HepG2 (cell line): ENCODE results near the gene CD81. TPM values are rescaled to one million over a fixed set of nuclear protein-coding genes. Genes with fewer than 3 reads are reported as not detected.
A peak's percentile ranks its signal among the peaks of the same experiment; 100 is the strongest.

ENCODE experiments used
- CBX1 ChIP-seq: IDR thresholded peaks from one replicate; pipeline ENCODE4 v1.6.1; 2016; ENCODE audit warnings: antibody characterized with exemption, low read depth
- CBX5 ChIP-seq: sonication (generic); formaldehyde crosslinking; IDR thresholded peaks from 2 replicates; pipeline ENCODE4 v1.4.0; 2020; ENCODE audit warnings: missing genetic modification reagents, borderline replicate concordance
- DZIP1 ChIP-seq: sonication (generic); formaldehyde crosslinking; IDR thresholded peaks from 2 replicates; pipeline ENCODE4 v1.5.0; 2020; ENCODE audit warnings: mild to moderate bottlenecking, missing genetic modification reagents
- EED ChIP-seq: sonication (generic); formaldehyde crosslinking; IDR thresholded peaks from 2 replicates; pipeline ENCODE4 v1.5.0; 2020; ENCODE audit warnings: mild to moderate bottlenecking, missing genetic modification reagents
- FOXO1 ChIP-seq: sonication (generic); formaldehyde crosslinking; IDR thresholded peaks from 2 replicates; pipeline ENCODE4 v1.4.0; 2020; ENCODE audit warnings: missing genetic modification reagents
- HINFP ChIP-seq: sonication (generic); formaldehyde crosslinking; IDR thresholded peaks from 2 replicates; pipeline ENCODE4 v1.4.0; 2020; ENCODE audit warnings: low read depth, mild to moderate bottlenecking, missing genetic modification reagents
- MBNL3 ChIP-seq: fragments of 250-450 bp; sonication (Bioruptor Pico); conservative IDR thresholded peaks from 2 replicates; pipeline ENCODE4 v1.8.0; 2022; ENCODE audit warnings: mild to moderate bottlenecking, inconsistent platforms
- MED8 ChIP-seq: sonication (generic); formaldehyde crosslinking; IDR thresholded peaks from 2 replicates; pipeline ENCODE4 v1.8.1; 2023; ENCODE audit warnings: mild to moderate bottlenecking, missing genetic modification reagents; ENCODE audit not compliant: insufficient replicate concordance
- MXI1 ChIP-seq: IDR thresholded peaks from 3 replicates; pipeline ENCODE4 v1.6.1; 2012; ENCODE audit warnings: low read depth, low read length, inconsistent platforms, borderline replicate concordance
- NRL ChIP-seq: sonication (generic); formaldehyde crosslinking; IDR thresholded peaks from 2 replicates; pipeline ENCODE4 v1.5.0; 2020; ENCODE audit warnings: missing genetic modification reagents, mild to moderate bottlenecking, moderate library complexity, borderline replicate concordance
- RFX5 ChIP-seq: IDR thresholded peaks from 2 replicates; pipeline ENCODE4 v1.6.1; 2011; ENCODE audit warnings: low read depth, low read length, improper control_type of control experiment
- SMAD1 ChIP-seq: sonication (generic); formaldehyde crosslinking; IDR thresholded peaks from 2 replicates; pipeline ENCODE4 v1.4.0; 2020; ENCODE audit warnings: missing genetic modification reagents, low read depth, mild to moderate bottlenecking, borderline replicate concordance
- SP140L ChIP-seq: sonication (generic); formaldehyde crosslinking; IDR thresholded peaks from 2 replicates; pipeline ENCODE4 v1.4.0; 2020; ENCODE audit warnings: missing genetic modification reagents, borderline replicate concordance
- TMF1 ChIP-seq: sonication (generic); formaldehyde crosslinking; IDR thresholded peaks from 2 replicates; pipeline ENCODE4 v1.8.1; 2022; ENCODE audit warnings: low read depth, missing genetic modification reagents
- YEATS4 ChIP-seq: sonication (generic); formaldehyde crosslinking; IDR thresholded peaks from 2 replicates; pipeline ENCODE4 v1.4.0; 2020; ENCODE audit warnings: missing genetic modification reagents, borderline replicate concordance
- YY1 ChIP-seq: IDR thresholded peaks from 2 replicates; pipeline ENCODE4 v1.6.1; 2011; ENCODE audit warnings: low read length, low read depth, moderate library complexity, mild to moderate bottlenecking; ENCODE audit not compliant: insufficient read depth, insufficient replicate concordance
- ZNF12 ChIP-seq: sonication (generic); formaldehyde crosslinking; IDR thresholded peaks from 2 replicates; pipeline ENCODE4 v1.5.0; 2020; ENCODE audit warnings: missing genetic modification reagents
- ZNF138 ChIP-seq: sonication (generic); formaldehyde crosslinking; IDR thresholded peaks from 2 replicates; pipeline ENCODE4 v1.5.0; 2020; ENCODE audit warnings: mild to moderate bottlenecking, low read depth, missing genetic modification reagents
- ZNF282 ChIP-seq: fragments of 450-650 bp; IDR thresholded peaks from 2 replicates; pipeline ENCODE4 v1.6.1; 2018; ENCODE audit not compliant: partially characterized antibody
- ZNF44 ChIP-seq: sonication (generic); formaldehyde crosslinking; IDR thresholded peaks from 2 replicates; pipeline ENCODE4 v1.5.1; 2020; ENCODE audit warnings: mild to moderate bottlenecking, missing genetic modification reagents
- ZNF720 ChIP-seq: sonication (generic); formaldehyde crosslinking; IDR thresholded peaks from 2 replicates; pipeline ENCODE4 v1.4.0; 2020; ENCODE audit warnings: missing genetic modification reagents
- ZNF737 ChIP-seq: sonication (generic); formaldehyde crosslinking; IDR thresholded peaks from 2 replicates; pipeline ENCODE4 v1.5.0; 2020; ENCODE audit warnings: missing genetic modification reagents, mild to moderate bottlenecking, borderline replicate concordance
- ZNF740 ChIP-seq: sonication (generic); formaldehyde crosslinking; IDR thresholded peaks from 2 replicates; pipeline ENCODE4 v1.4.0; 2020; ENCODE audit warnings: missing genetic modification reagents
- ZNF784 ChIP-seq: sonication (generic); formaldehyde crosslinking; IDR thresholded peaks from 2 replicates; pipeline ENCODE4 v1.5.1; 2020; ENCODE audit warnings: missing genetic modification reagents, mild to moderate bottlenecking, borderline replicate concordance
- polyA plus RNA-seq, 8 experiments: library from polyadenylated mRNA; depleted of rRNA in 3 of 8; stranded (reverse) in 7 of 8; unstranded in 1 of 8; fragments of >200 nt; fragmentation: Illumina TruSeq in 4 of 8; extraction: Trizol in 4 of 8; gene quantifications; 2 replicates each; pipeline versions ENCODE4 v1.2.1 to v1.2.3, GENCODE V29; 2011 to 2016; ENCODE audit warnings: low read depth in 4 of 8, missing spikeins in 1 of 8, mixed read lengths in 1 of 8; ENCODE audit not compliant: insufficient read depth in 1 of 8
- total RNA-seq, 5 experiments: library from RNA; depleted of rRNA; stranded (reverse); fragments of >200 nt; fragmentation: Illumina TruSeq; extraction: Trizol; gene quantifications; 2 replicates each; pipeline ENCODE4 v1.2.3, GENCODE V29; 2016; ENCODE audit warnings: low read depth in 1 of 5

Gene CD81
- total and polyA plus RNA-seq, 2 of the 13 experiments (the other 11 are each of a cell fraction or from before 2014, with no cell fraction given), result not detected

GRCh38 chr11:2400069-2400761 is 23.1 kb downstream of the CD81 start, which contains the start of gene TSSC4 (continued):
- TF ChIP-seq EED (CRISPR knock-in tag) (peak; percentile 96), MXI1 (peak; percentile 83), ZNF12 (CRISPR knock-in tag) (0 out of 2 replicates have a peak, but pooled peaks have one; percentile 19), SMAD1 (peak; percentile 86; the same call in 1 of the 2 replicates), DZIP1 (peak; percentile 93; the same call in 1 of the 2 replicates), ZNF784 (CRISPR knock-in tag) (peak; percentile 91), MED8 (CRISPR knock-in tag) (peak; percentile 66), TMF1 (CRISPR knock-in tag) (no peak), HINFP (CRISPR knock-in tag) (peak; percentile 97; the same call in 1 of the 2 replicates), ZNF737 (CRISPR knock-in tag) (no peak), FOXO1 (CRISPR knock-in tag) (peak; percentile 47; the same call in 1 of the 2 replicates), CBX5 (CRISPR knock-in tag) (peak; percentile 94; the same call in 1 of the 2 replicates), ZNF740 (0 out of 2 replicates have a peak, but pooled peaks have one; percentile 48), MBNL3 (no peak), NRL (peak; percentile 78; the same call in 1 of the 2 replicates), ZNF720 (CRISPR knock-in tag) (0 out of 2 replicates have a peak, but pooled peaks have one; percentile 56), SP140L (CRISPR knock-in tag) (no peak), RFX5 (peak; percentile 59; the same call in 1 of the 2 replicates), ZNF44 (peak; percentile 18; the same call in 1 of the 2 replicates), ZNF282 (no peak), ZNF138 (CRISPR knock-in tag) (peak; percentile 86), CBX1 (peak; percentile 90), YEATS4 (CRISPR knock-in tag) (no peak), YY1 (peak; percentile 91)
